Measurements from ENCODE around the gene ANAPC16.

ANAPC16 gene

GRCh38 chr10:72250666-72251065 lies 34.9 kb downstream of the ANAPC16 start:
- H3K4me3 ChIP-seq (ENCODE audit: low read depth, low read length) = no peak overlapping the region
- CTCF ChIA-PET = interaction anchor here (1.6 kb wide), 1 partner anchor 9 kb away, joined by 4 read pairs; no protein-coding TSS in a partner anchor
- no peak for TF ChIP-seq CTCF (IDR thresholded peaks at IDR 0.05; ENCODE audit: insufficient read depth, low read length, missing control alignments)
- POLR2A ChIA-PET = no interaction called here
- DNase-seq (ENCODE audit: low read depth, low spot score) = peak; percentile 44

- ChIA-PET POLR2A (interaction anchor here (1.0 kb wide), 1 partner anchor 22 kb away, joined by 3 read pairs; the partner anchor contains the start of gene DDIT4), CTCF (interaction anchor here (1.0 kb wide), 1 partner anchor 9 kb away, joined by 4 read pairs; no protein-coding TSS in a partner anchor)
- DNase-seq (ENCODE audit: low read depth, low spot score) = no peak
- no peak for TF ChIP-seq CTCF (IDR thresholded peaks at IDR 0.05; ENCODE audit: insufficient read depth, low read length, missing control alignments)
- H3K4me3 ChIP-seq (ENCODE audit: low read depth, low read length) = no peak overlapping the region
These were observed 35.8 kb downstream of the ANAPC16 start for GRCh38 chr10:72251635-72252034.

- ChIA-PET CTCF (interaction anchor here (0.8 to 1.0 kb wide), 3 partner anchors 11 to 84 kb away, joined by 3 read pairs; no protein-coding TSS in a partner anchor), POLR2A (interaction anchor here (1.2 kb wide), 1 partner anchor 21 kb away, joined by 3 read pairs; no protein-coding TSS in a partner anchor)
These were observed 37.2 kb downstream of the ANAPC16 start for GRCh38 chr10:72252972-72253371.

GRCh38 chr10:72253578-72253977 lies 37.8 kb downstream of the ANAPC16 start:
- ChIA-PET POLR2A (interaction anchor here (1.2 to 1.3 kb wide), 2 partner anchors 21 to 22 kb away, joined by 3 to 4 read pairs; no protein-coding TSS in a partner anchor), CTCF (interaction anchor here (0.8 to 1.9 kb wide), 3 partner anchors 9 to 15 kb away, joined by 3 to 11 read pairs (median 3); no protein-coding TSS in a partner anchor)
- H3K4me3 ChIP-seq (ENCODE audit: low read depth, low read length) = no peak overlapping the region
- DNase-seq (ENCODE audit: low read depth, low spot score) = no peak
- TF ChIP-seq CTCF (IDR thresholded peaks at IDR 0.05; ENCODE audit: insufficient read depth, low read length, missing control alignments) = no peak

More at GRCh38 chr10:72252972-72253371, 37.2 kb downstream of the ANAPC16 start:
- no peak for DNase-seq (ENCODE audit: low read depth, low spot score)
- no peak for TF ChIP-seq CTCF (IDR thresholded peaks at IDR 0.05; ENCODE audit: insufficient read depth, low read length, missing control alignments)
- H3K4me3 ChIP-seq (ENCODE audit: low read depth, low read length) = no peak overlapping the region

GRCh38 chr10:72254813-72255568 lies 39.2 kb downstream of the ANAPC16 start:
- no peak for TF ChIP-seq CTCF (IDR thresholded peaks at IDR 0.05; ENCODE audit: insufficient read depth, low read length, missing control alignments)
- ChIA-PET POLR2A (interaction anchor here (0.6 to 1.3 kb wide), 3 partner anchors 19 to 584 kb away, joined by 3 to 5 read pairs (median 4); partner anchors contain the start of gene DDIT4), CTCF (interaction anchor here (1.0 to 1.9 kb wide), 2 partner anchors 10 to 83 kb away, joined by 4 to 11 read pairs; no protein-coding TSS in a partner anchor)
- no peak for DNase-seq (ENCODE audit: low read depth, low spot score)
- H3K4me3 ChIP-seq (ENCODE audit: low read depth, low read length) = no peak overlapping the region
